ENCODE measurements around the gene RCOR2. TPM values are rescaled to one million over a fixed set of nuclear protein-coding genes. Genes with fewer than 3 reads are reported as not detected.

Gene RCOR2
- total RNA-seq, 1 donor from 2014 or later = 2.6 TPM

GRCh38 chr11:63907063-63907462 lies 9.9 kb downstream of the RCOR2 start:
- peak overlapping the region; percentile 14 for H3K27ac Mint-ChIP-seq (ENCODE audit: unreplicated experiment)
- no peak for DNase-seq (ENCODE audit: extremely low spot score, unreplicated experiment)
- H3K27me3 Mint-ChIP-seq (ENCODE audit: unreplicated experiment) = no peaks in the 10 kb centered on the region
- no peak overlapping the region for H3K4me3 Mint-ChIP-seq (ENCODE audit: unreplicated experiment)
- H3K4me1 Mint-ChIP-seq (ENCODE audit: unreplicated experiment) = peaks cover 11% of the 10 kb centered on the region
- no peak for TF ChIP-seq CTCF (IDR thresholded peaks at IDR 0.05)
- H3K9me3 Mint-ChIP-seq (ENCODE audit: unreplicated experiment) = no peaks in the 10 kb centered on the region
- H3K36me3 Mint-ChIP-seq (ENCODE audit: unreplicated experiment) = peaks cover 24% of the 10 kb centered on the region

- Mint-ChIP-seq H3K4me3 (ENCODE audit: unreplicated experiment) (no peak overlapping the region), H3K4me1 (ENCODE audit: unreplicated experiment) (peaks cover 11% of the 10 kb centered on the region), H3K27ac (ENCODE audit: unreplicated experiment) (peak overlapping the region; percentile 14), H3K9me3 (ENCODE audit: unreplicated experiment) (no peaks in the 10 kb centered on the region), H3K36me3 (ENCODE audit: unreplicated experiment) (peaks cover 27% of the 10 kb centered on the region), H3K27me3 (ENCODE audit: unreplicated experiment) (no peaks in the 10 kb centered on the region)
- DNase-seq (ENCODE audit: extremely low spot score, unreplicated experiment) = no peak
- peak; percentile 51 for TF ChIP-seq CTCF (IDR thresholded peaks at IDR 0.05)
Observed at GRCh38 chr11:63906585-63906984, 10.4 kb downstream of the RCOR2 start.

GRCh38 chr11:63906087-63906486 lies 10.9 kb downstream of the RCOR2 start:
- no peak overlapping the region for H3K27ac Mint-ChIP-seq (ENCODE audit: unreplicated experiment)
- TF ChIP-seq CTCF (IDR thresholded peaks at IDR 0.05) = no peak
- H3K4me3 Mint-ChIP-seq (ENCODE audit: unreplicated experiment) = no peak overlapping the region
- DNase-seq (ENCODE audit: extremely low spot score, unreplicated experiment) = no peak
- no peaks in the 10 kb centered on the region for H3K9me3 Mint-ChIP-seq (ENCODE audit: unreplicated experiment)
- H3K4me1 Mint-ChIP-seq (ENCODE audit: unreplicated experiment) = peaks cover 8% of the 10 kb centered on the region
- no peaks in the 10 kb centered on the region for H3K27me3 Mint-ChIP-seq (ENCODE audit: unreplicated experiment)
- H3K36me3 Mint-ChIP-seq (ENCODE audit: unreplicated experiment) = peaks cover 29% of the 10 kb centered on the region

- no peaks in the 10 kb centered on the region for H3K27me3 Mint-ChIP-seq (ENCODE audit: unreplicated experiment)
- TF ChIP-seq CTCF (IDR thresholded peaks at IDR 0.05) = no peak
- no peak overlapping the region for H3K4me3 Mint-ChIP-seq (ENCODE audit: unreplicated experiment)
- no peak overlapping the region for H3K27ac Mint-ChIP-seq (ENCODE audit: unreplicated experiment)
- H3K9me3 Mint-ChIP-seq (ENCODE audit: unreplicated experiment) = no peaks in the 10 kb centered on the region
- DNase-seq (ENCODE audit: extremely low spot score, unreplicated experiment) = no peak
- H3K4me1 Mint-ChIP-seq (ENCODE audit: unreplicated experiment) = peaks cover 4% of the 10 kb centered on the region
- peaks cover 36% of the 10 kb centered on the region for H3K36me3 Mint-ChIP-seq (ENCODE audit: unreplicated experiment)
Observed at GRCh38 chr11:63905179-63905578, 11.8 kb downstream of the RCOR2 start.

- Mint-ChIP-seq H3K4me1 (ENCODE audit: unreplicated experiment) (peaks cover 2% of the 10 kb centered on the region), H3K4me3 (ENCODE audit: unreplicated experiment) (no peak overlapping the region), H3K9me3 (ENCODE audit: unreplicated experiment) (no peaks in the 10 kb centered on the region), H3K36me3 (ENCODE audit: unreplicated experiment) (peaks cover 37% of the 10 kb centered on the region), H3K27me3 (ENCODE audit: unreplicated experiment) (no peaks in the 10 kb centered on the region), H3K27ac (ENCODE audit: unreplicated experiment) (no peak overlapping the region)
- no peak for TF ChIP-seq CTCF (IDR thresholded peaks at IDR 0.05)
- DNase-seq (ENCODE audit: extremely low spot score, unreplicated experiment) = no peak
Observed at GRCh38 chr11:63904743-63905142, 12.2 kb downstream of the RCOR2 start.

All from osteocyte (in vitro differentiated cells).